ENCODE results near the gene OR10AG1. TPM values are rescaled to one million over a fixed set of nuclear protein-coding genes. Genes with fewer than 3 reads are reported as not detected.

The OR10AG1 gene, protein sequence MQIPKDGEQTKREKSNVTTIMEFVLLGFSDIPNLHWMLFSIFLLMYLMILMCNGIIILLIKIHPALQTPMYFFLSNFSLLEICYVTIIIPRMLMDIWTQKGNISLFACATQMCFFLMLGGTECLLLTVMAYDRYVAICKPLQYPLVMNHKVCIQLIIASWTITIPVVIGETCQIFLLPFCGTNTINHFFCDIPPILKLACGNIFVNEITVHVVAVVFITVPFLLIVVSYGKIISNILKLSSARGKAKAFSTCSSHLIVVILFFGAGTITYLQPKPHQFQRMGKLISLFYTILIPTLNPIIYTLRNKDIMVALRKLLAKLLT
- total RNA-seq (not detected), total RNA-seq (0 reads per million in 2 donors)

DNA sequence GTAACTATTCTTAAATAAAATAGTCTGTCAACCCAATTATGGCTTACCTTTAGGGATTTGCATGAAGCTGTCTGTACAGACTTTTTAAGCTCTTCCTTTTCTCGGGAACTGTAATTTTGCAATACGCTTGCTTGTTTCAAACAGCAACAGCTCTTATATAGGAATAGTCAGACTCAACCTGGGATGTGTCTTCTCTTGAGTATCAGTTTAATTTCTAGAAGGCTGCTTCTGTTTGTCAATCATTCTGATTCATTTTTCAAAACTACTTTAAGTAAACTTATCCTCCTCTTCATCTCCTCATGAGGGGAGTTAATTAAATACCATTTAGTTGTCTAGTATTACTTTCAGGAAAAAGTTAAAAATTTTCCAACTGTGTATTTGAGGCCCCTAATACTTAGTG, at the start of gene OR10AG1:
Gene OR10AG1, minus strand, starts transcription at position 101 of the 400 bp plus-strand sequence. Its CDS starts 38 bp downstream, at position 63.
- H3K9me3 ChIP-seq (ENCODE audit: control insufficient read depth, low read length, poor library complexity, severe bottlenecking) = no peaks in the 10 kb centered on the region
- H3K36me3 Mint-ChIP-seq (ENCODE audit: low read depth) = no peaks in the 10 kb centered on the region
- H3K27me3 Mint-ChIP-seq = no peaks in the 10 kb centered on the region
- H3K4me1 Mint-ChIP-seq = no peaks in the 10 kb centered on the region
- H3K27ac Mint-ChIP-seq = no peak within 1 kb of the TSS
- ATAC-seq = no peak
- no peak for DNase-seq
- no peak within 1 kb of the TSS for H3K4me3 Mint-ChIP-seq

DNA sequence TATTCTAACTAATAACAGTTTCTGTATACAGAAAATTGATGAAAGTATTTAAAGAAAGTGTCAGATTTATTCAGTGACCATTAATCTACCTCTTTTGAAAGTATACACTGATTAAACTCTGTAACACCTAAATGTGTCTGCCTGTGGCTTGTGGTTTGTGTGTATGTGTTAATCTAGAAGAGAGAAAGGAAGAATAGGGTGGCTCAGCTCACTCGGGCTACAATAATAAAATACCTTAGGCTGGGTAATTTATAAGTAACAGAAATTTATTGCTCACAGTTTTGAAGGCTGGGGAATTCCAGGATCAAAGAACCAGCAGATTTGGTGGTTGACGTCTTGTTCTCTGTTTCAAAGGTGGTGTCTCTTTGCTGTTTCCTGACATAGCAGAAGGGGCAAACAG, 44.1 kb upstream of the OR10AG1 start:
- ATAC-seq = no peak
- no peak overlapping the region for H3K4me3 Mint-ChIP-seq
- H3K27ac Mint-ChIP-seq = no peak overlapping the region
- H3K9me3 ChIP-seq (ENCODE audit: control insufficient read depth, low read length, poor library complexity, severe bottlenecking) = no peaks in the 10 kb centered on the region
- no peaks in the 10 kb centered on the region for H3K27me3 Mint-ChIP-seq
- H3K4me1 Mint-ChIP-seq = no peaks in the 10 kb centered on the region
- H3K36me3 Mint-ChIP-seq (ENCODE audit: low read depth) = no peaks in the 10 kb centered on the region
- no peak for DNase-seq

GRCh38 chr11:56010716-56011115, 41.0 kb upstream of the OR10AG1 start:
- ATAC-seq = no peak
- no peak for DNase-seq
- no peak overlapping the region for H3K4me3 Mint-ChIP-seq
- no peaks in the 10 kb centered on the region for H3K36me3 Mint-ChIP-seq (ENCODE audit: low read depth)
- H3K9me3 ChIP-seq (ENCODE audit: control insufficient read depth, low read length, poor library complexity, severe bottlenecking) = no peaks in the 10 kb centered on the region
- no peaks in the 10 kb centered on the region for H3K4me1 Mint-ChIP-seq
- no peak overlapping the region for H3K27ac Mint-ChIP-seq
- H3K27me3 Mint-ChIP-seq = no peaks in the 10 kb centered on the region

DNA sequence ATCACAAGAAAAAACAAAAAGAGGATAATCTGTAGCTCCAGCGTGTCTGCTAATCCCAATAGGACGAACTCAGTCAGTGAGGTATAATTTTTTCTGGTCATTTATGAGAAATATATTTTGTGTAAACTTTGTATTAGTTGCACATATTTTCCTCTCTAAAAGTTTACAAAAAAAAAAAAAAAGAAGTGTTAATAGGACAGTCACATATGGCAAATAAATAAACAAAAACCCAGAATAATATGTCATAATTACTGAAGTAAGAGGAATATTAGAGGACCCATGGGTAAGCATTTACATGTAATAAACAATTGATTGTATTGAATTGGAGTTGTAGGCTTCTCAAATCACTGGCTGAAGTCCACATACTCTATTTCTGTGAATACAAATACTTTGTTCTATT, 24.8 kb upstream of the OR10AG1 start, which contains the start of gene OR5F1:
Gene OR5F1, minus strand, starts transcription at position 101 of the 400 bp plus-strand sequence. Its CDS starts 0 bp downstream, at position 101.
- no peaks in the 10 kb centered on the region for H3K9me3 ChIP-seq (ENCODE audit: control insufficient read depth, low read length, poor library complexity, severe bottlenecking)
- no peaks in the 10 kb centered on the region for H3K36me3 Mint-ChIP-seq (ENCODE audit: low read depth)
- ATAC-seq (no peak), DNase-seq (no peak)
- H3K4me1 Mint-ChIP-seq = no peaks in the 10 kb centered on the region
- H3K27ac Mint-ChIP-seq = no peak within 1 kb of the TSS
- no peak within 1 kb of the TSS for H3K4me3 Mint-ChIP-seq
- no peaks in the 10 kb centered on the region for H3K27me3 Mint-ChIP-seq

- ATAC-seq = no peak
- H3K27ac Mint-ChIP-seq = no peak overlapping the region
- no peaks in the 10 kb centered on the region for H3K27me3 Mint-ChIP-seq
- no peak overlapping the region for H3K4me3 Mint-ChIP-seq
- no peak for DNase-seq
- H3K4me1 Mint-ChIP-seq = no peaks in the 10 kb centered on the region
- no peaks in the 10 kb centered on the region for H3K36me3 Mint-ChIP-seq (ENCODE audit: low read depth)
- no peaks in the 10 kb centered on the region for H3K9me3 ChIP-seq (ENCODE audit: control insufficient read depth, low read length, poor library complexity, severe bottlenecking)
These were observed 1.2 kb upstream of the OR10AG1 start for GRCh38 chr11:55970935-55971334.

- DNase-seq (no peak), ATAC-seq (no peak)
- Mint-ChIP-seq H3K4me1 (no peaks in the 10 kb centered on the region), H3K36me3 (ENCODE audit: low read depth) (no peaks in the 10 kb centered on the region), H3K27me3 (no peaks in the 10 kb centered on the region), H3K4me3 (no peak overlapping the region), H3K27ac (no peak overlapping the region)
- H3K9me3 ChIP-seq (ENCODE audit: control insufficient read depth, low read length, poor library complexity, severe bottlenecking) = no peaks in the 10 kb centered on the region
These were observed 1.8 kb downstream of the OR10AG1 start for GRCh38 chr11:55967914-55968313.

- ATAC-seq (no peak), DNase-seq (no peak)
- H3K27me3 Mint-ChIP-seq = no peaks in the 10 kb centered on the region
- no peaks in the 10 kb centered on the region for H3K4me1 Mint-ChIP-seq
- no peaks in the 10 kb centered on the region for H3K36me3 Mint-ChIP-seq (ENCODE audit: low read depth)
- no peak overlapping the region for H3K27ac Mint-ChIP-seq
- H3K4me3 Mint-ChIP-seq = no peak overlapping the region
- H3K9me3 ChIP-seq (ENCODE audit: control insufficient read depth, low read length, poor library complexity, severe bottlenecking) = no peaks in the 10 kb centered on the region
These were observed 3.4 kb downstream of the OR10AG1 start for GRCh38 chr11:55966391-55966790.

DNA sequence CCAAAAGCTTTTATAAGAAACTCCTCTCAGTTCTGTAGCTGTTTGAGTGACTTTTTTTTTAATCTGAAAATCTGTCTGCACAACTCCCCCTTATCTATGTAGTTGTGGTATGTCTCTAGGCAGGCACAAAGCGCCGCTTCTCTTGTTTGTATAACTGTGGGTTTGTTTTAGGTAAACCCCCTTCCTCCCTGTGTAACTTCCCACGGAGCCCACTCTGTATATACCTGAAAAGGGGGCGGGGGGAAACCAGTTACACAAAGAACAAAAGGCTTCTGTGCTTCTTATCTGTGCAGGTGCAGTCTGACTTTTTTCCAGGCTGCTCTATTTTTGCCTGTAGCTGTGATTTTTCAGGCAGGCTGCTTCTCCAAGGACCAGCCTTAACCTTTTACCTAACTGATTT, 13.2 kb downstream of the OR10AG1 start:
- Mint-ChIP-seq H3K36me3 (ENCODE audit: low read depth) (no peaks in the 10 kb centered on the region), H3K27ac (no peak overlapping the region), H3K4me1 (no peaks in the 10 kb centered on the region), H3K4me3 (no peak overlapping the region), H3K27me3 (no peaks in the 10 kb centered on the region)
- no peak for DNase-seq
- no peaks in the 10 kb centered on the region for H3K9me3 ChIP-seq (ENCODE audit: control insufficient read depth, low read length, poor library complexity, severe bottlenecking)
- ATAC-seq = no peak

DNA sequence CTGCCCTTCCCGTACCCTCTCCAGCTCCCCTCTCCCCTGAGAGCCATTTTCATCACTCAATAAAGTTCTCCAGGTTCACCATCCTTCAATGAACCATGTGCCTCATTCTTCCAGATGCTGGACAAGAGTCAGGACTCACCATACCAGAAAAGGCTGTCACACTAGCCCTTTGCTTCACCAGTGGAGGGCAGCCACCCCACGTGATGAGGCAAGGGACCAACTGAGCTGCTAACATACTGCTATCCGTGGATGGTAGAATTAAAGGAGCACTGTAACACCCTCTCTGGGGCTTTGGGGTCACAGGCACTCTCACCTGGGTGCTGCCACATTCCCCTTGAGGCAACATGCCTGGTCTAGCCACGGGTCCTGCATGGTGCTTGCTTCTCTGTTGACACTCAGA, 20.4 kb downstream of the OR10AG1 start:
- no peak overlapping the region for H3K4me3 Mint-ChIP-seq
- H3K9me3 ChIP-seq (ENCODE audit: control insufficient read depth, low read length, poor library complexity, severe bottlenecking) = no peaks in the 10 kb centered on the region
- DNase-seq = no peak
- H3K27me3 Mint-ChIP-seq = no peaks in the 10 kb centered on the region
- no peaks in the 10 kb centered on the region for H3K36me3 Mint-ChIP-seq (ENCODE audit: low read depth)
- no peak for ATAC-seq
- H3K4me1 Mint-ChIP-seq = no peaks in the 10 kb centered on the region
- no peak overlapping the region for H3K27ac Mint-ChIP-seq

GRCh38 chr11:55942785-55943392, 26.9 kb downstream of the OR10AG1 start:
- no peak for ATAC-seq
- no peaks in the 10 kb centered on the region for H3K4me1 Mint-ChIP-seq
- H3K36me3 Mint-ChIP-seq (ENCODE audit: low read depth) = no peaks in the 10 kb centered on the region
- no peak overlapping the region for H3K4me3 Mint-ChIP-seq
- no peak for DNase-seq
- no peak overlapping the region for H3K27ac Mint-ChIP-seq
- no peaks in the 10 kb centered on the region for H3K9me3 ChIP-seq (ENCODE audit: control insufficient read depth, low read length, poor library complexity, severe bottlenecking)
- H3K27me3 Mint-ChIP-seq = no peaks in the 10 kb centered on the region

DNA sequence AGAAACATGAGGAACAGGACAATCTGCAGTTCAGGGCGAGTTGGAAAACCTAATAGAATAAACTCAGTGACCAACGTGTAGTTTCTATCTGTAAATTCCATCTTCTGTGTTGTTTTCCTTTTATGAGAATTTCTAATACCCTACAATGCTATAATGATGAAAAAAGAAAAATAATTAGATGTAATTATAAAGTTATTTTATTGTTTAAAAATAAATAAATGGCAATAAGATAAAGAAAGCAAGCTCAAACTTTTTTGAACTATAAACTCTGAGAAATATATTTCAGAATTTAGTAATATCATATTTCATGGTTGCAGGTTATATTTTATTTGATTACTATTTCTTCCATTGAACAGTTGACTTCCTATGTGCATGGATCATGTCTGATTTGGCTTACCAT, 33.4 kb downstream of the OR10AG1 start, which contains the start of gene OR5I1:
Gene OR5I1, minus strand, starts transcription at position 101 of the 400 bp plus-strand sequence. Its CDS starts 0 bp downstream, at position 101.
- no peak for DNase-seq
- no peak within 1 kb of the TSS for H3K27ac Mint-ChIP-seq
- no peaks in the 10 kb centered on the region for H3K4me1 Mint-ChIP-seq

GRCh38 chr11:55920537-55920936, 49.2 kb downstream of the OR10AG1 start:
- Mint-ChIP-seq H3K4me1 (no peaks in the 10 kb centered on the region), H3K27me3 (no peaks in the 10 kb centered on the region), H3K27ac (no peak overlapping the region), H3K4me3 (no peak overlapping the region), H3K36me3 (ENCODE audit: low read depth) (no peaks in the 10 kb centered on the region)
- H3K9me3 ChIP-seq (ENCODE audit: control insufficient read depth, low read length, poor library complexity, severe bottlenecking) = no peaks in the 10 kb centered on the region
- DNase-seq (no peak), ATAC-seq (no peak)

More for the DNA sequence above, 33.4 kb downstream of the OR10AG1 start, which contains the start of gene OR5I1:
- no peaks in the 10 kb centered on the region for H3K36me3 Mint-ChIP-seq (ENCODE audit: low read depth)
- no peaks in the 10 kb centered on the region for H3K27me3 Mint-ChIP-seq
- no peak for ATAC-seq
- H3K9me3 ChIP-seq (ENCODE audit: control insufficient read depth, low read length, poor library complexity, severe bottlenecking) = no peaks in the 10 kb centered on the region
- no peak within 1 kb of the TSS for H3K4me3 Mint-ChIP-seq

Data from T-helper 17 cell (primary cell).